ENCODE data around the gene SLC38A8. TPM values are rescaled to one million over a fixed set of nuclear protein-coding genes. Genes with fewer than 3 reads are reported as not detected.

Gene SLC38A8
- polyA plus RNA-seq, 1 donor from 2014 or later = not detected

DNA sequence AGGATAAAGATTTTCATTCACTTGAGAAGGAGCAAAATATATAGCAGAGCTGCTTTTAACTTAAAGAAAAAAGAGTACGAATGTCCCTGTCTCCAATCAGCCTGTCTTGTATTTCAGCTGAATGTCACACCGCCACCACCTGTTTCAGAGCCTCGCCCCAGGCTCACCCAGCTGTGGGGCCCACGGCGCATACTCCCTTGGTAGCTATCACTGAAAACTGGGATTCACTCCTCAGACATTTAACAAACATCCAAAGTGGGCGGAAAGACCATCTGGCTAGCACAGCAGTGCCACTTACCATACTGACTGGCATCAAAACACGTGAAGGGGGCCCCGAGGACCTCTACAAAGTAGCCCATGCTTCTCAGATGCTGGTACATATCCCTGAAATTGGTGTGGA, 25.4 kb upstream of the SLC38A8 start:
- Histone ChIP-seq H3K9ac (ENCODE audit: low read length) (no peak overlapping the region), H3K4me3 (ENCODE audit: low read length) (no peak overlapping the region), H3K27me3 (ENCODE audit: insufficient read depth, low read depth, low read length) (no peaks in the 10 kb centered on the region), H2AFZ (ENCODE audit: low read depth, low read length) (no peak overlapping the region), H4K20me1 (ENCODE audit: insufficient read depth) (no peaks in the 10 kb centered on the region), H3F3A (ENCODE audit: insufficient read depth, low read length, poor library complexity, severe bottlenecking) (no peaks in the 10 kb centered on the region), H3K9me2 (ENCODE audit: insufficient read depth, low read length) (no peaks in the 10 kb centered on the region), H3K27ac (ENCODE audit: low read length) (no peak overlapping the region), H3K79me2 (replicated peaks; ENCODE audit: insufficient read depth, low read length) (no peaks in the 10 kb centered on the region), H3K9me3 (ENCODE audit: low read length) (no peaks in the 10 kb centered on the region), H3K36me3 (ENCODE audit: insufficient read depth, low read length) (peaks cover 18% of the 10 kb centered on the region), H3K4me2 (ENCODE audit: low read length) (no peak overlapping the region)
- TF ChIP-seq EZH2 (IDR thresholded peaks at IDR 0.05; ENCODE audit: borderline replicate concordance, insufficient read depth, low read length, poor library complexity, severe bottlenecking) (no peak), RAD21 (conservative IDR thresholded peaks at IDR 0.05) (no peak), MXI1 (conservative IDR thresholded peaks at IDR 0.05; ENCODE audit: poor library complexity, severe bottlenecking) (no peak), TAF1 (IDR thresholded peaks at IDR 0.05; ENCODE audit: low read depth) (no peak), EP300 (conservative IDR thresholded peaks at IDR 0.05; ENCODE audit: poor library complexity, severe bottlenecking) (no peak), SMC3 (conservative IDR thresholded peaks at IDR 0.05; ENCODE audit: poor library complexity) (no peak), POLR2AphosphoS5 (IDR thresholded peaks at IDR 0.05) (no peak)
- TF ChIP-seq, protein P1, sequence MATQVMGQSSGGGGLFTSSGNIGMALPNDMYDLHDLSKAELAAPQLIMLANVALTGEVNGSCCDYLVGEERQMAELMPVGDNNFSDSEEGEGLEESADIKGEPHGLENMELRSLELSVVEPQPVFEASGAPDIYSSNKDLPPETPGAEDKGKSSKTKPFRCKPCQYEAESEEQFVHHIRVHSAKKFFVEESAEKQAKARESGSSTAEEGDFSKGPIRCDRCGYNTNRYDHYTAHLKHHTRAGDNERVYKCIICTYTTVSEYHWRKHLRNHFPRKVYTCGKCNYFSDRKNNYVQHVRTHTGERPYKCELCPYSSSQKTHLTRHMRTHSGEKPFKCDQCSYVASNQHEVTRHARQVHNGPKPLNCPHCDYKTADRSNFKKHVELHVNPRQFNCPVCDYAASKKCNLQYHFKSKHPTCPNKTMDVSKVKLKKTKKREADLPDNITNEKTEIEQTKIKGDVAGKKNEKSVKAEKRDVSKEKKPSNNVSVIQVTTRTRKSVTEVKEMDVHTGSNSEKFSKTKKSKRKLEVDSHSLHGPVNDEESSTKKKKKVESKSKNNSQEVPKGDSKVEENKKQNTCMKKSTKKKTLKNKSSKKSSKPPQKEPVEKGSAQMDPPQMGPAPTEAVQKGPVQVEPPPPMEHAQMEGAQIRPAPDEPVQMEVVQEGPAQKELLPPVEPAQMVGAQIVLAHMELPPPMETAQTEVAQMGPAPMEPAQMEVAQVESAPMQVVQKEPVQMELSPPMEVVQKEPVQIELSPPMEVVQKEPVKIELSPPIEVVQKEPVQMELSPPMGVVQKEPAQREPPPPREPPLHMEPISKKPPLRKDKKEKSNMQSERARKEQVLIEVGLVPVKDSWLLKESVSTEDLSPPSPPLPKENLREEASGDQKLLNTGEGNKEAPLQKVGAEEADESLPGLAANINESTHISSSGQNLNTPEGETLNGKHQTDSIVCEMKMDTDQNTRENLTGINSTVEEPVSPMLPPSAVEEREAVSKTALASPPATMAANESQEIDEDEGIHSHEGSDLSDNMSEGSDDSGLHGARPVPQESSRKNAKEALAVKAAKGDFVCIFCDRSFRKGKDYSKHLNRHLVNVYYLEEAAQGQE (IDR thresholded peaks at IDR 0.05; ENCODE audit: borderline replicate concordance) = no peak
- TF ChIP-seq, protein P2, sequence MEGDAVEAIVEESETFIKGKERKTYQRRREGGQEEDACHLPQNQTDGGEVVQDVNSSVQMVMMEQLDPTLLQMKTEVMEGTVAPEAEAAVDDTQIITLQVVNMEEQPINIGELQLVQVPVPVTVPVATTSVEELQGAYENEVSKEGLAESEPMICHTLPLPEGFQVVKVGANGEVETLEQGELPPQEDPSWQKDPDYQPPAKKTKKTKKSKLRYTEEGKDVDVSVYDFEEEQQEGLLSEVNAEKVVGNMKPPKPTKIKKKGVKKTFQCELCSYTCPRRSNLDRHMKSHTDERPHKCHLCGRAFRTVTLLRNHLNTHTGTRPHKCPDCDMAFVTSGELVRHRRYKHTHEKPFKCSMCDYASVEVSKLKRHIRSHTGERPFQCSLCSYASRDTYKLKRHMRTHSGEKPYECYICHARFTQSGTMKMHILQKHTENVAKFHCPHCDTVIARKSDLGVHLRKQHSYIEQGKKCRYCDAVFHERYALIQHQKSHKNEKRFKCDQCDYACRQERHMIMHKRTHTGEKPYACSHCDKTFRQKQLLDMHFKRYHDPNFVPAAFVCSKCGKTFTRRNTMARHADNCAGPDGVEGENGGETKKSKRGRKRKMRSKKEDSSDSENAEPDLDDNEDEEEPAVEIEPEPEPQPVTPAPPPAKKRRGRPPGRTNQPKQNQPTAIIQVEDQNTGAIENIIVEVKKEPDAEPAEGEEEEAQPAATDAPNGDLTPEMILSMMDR (IDR thresholded peaks at IDR 0.05; ENCODE audit: poor library complexity, severe bottlenecking) = no peak

DNA sequence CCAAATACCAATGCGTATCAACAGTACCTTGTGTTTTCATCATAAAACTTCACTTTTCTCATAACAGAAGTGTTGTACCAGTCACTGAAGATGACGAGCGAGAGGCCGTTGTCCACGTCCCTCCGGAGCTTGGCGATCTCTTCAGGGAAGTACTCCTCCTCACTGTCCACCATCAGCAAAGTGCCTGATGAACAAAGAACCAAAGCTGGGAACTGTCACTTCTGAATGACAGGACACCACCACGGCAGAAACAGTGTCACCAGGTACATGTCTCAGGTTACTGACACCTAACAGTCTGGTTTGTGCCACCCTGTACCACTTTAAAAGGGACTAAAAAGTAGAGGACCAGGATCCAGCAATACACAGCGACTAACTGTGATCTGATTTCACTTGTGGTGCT, 25.0 kb upstream of the SLC38A8 start:
- Histone ChIP-seq H4K20me1 (ENCODE audit: insufficient read depth) (no peaks in the 10 kb centered on the region), H2AFZ (ENCODE audit: low read depth, low read length) (no peak overlapping the region), H3K27ac (ENCODE audit: low read length) (no peak overlapping the region), H3K9me2 (ENCODE audit: insufficient read depth, low read length) (no peaks in the 10 kb centered on the region), H3K27me3 (ENCODE audit: insufficient read depth, low read depth, low read length) (no peaks in the 10 kb centered on the region), H3K9me3 (ENCODE audit: low read length) (no peaks in the 10 kb centered on the region), H3F3A (ENCODE audit: insufficient read depth, low read length, poor library complexity, severe bottlenecking) (no peaks in the 10 kb centered on the region), H3K36me3 (ENCODE audit: insufficient read depth, low read length) (peaks cover 22% of the 10 kb centered on the region), H3K4me2 (ENCODE audit: low read length) (no peak overlapping the region), H3K79me2 (replicated peaks; ENCODE audit: insufficient read depth, low read length) (no peaks in the 10 kb centered on the region), H3K4me3 (ENCODE audit: low read length) (no peak overlapping the region), H3K9ac (ENCODE audit: low read length) (no peak overlapping the region)
- TF ChIP-seq MXI1 (conservative IDR thresholded peaks at IDR 0.05; ENCODE audit: poor library complexity, severe bottlenecking) = no peak
- TF ChIP-seq SMC3 (conservative IDR thresholded peaks at IDR 0.05; ENCODE audit: poor library complexity) = no peak
- TF ChIP-seq POLR2AphosphoS5 (IDR thresholded peaks at IDR 0.05) = no peak
- TF ChIP-seq, protein P1 (IDR thresholded peaks at IDR 0.05; ENCODE audit: borderline replicate concordance) = no peak
- TF ChIP-seq RAD21 (conservative IDR thresholded peaks at IDR 0.05) = no peak
- TF ChIP-seq, protein P2 (IDR thresholded peaks at IDR 0.05; ENCODE audit: poor library complexity, severe bottlenecking) = no peak
